ENCODE measurements around the gene PCNT.
"Not testable (repeated sequence)": the region's sequence is repeated elsewhere in the genome, so short reads cannot be mapped to it uniquely, and the experiment has no call there.

PCNT gene

DNA sequence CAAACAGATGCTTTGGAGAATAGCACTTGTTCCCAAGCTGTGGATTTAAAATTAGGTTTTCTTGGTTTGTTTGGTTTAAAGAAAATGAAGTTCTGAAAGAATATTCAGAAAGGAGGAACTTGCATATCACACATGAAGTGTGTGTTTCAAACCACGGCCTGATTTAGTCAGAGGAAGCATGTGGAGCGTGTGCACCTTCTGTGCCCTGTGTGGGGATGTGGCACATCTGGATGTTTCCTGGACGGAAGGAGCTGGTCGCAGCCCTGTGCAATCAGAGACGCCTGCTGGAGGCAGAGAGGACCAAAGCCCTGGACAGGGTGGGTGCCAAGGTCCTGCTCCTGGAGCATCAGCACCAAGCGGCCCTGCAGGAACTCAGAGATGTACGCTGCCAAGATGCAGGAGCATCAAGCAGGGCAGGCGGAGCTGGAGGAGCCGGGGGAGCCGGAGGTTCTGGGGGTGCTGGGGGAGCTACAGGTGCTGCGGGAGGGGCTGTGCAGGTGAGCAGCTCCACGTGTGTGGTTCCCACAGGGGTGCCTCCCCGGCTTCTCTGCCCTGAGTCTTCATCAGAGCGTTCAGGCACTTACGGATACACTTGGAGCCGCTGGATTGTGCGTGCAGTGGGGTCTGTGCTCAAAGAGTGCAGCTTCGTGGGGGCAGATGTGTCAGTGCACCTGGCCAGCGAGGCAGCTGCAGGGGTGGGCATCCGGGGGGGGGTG is 45.7 kb downstream of the PCNT start:
- intact Hi-C loops (cut with DNase I) = no loop called here

DNA sequence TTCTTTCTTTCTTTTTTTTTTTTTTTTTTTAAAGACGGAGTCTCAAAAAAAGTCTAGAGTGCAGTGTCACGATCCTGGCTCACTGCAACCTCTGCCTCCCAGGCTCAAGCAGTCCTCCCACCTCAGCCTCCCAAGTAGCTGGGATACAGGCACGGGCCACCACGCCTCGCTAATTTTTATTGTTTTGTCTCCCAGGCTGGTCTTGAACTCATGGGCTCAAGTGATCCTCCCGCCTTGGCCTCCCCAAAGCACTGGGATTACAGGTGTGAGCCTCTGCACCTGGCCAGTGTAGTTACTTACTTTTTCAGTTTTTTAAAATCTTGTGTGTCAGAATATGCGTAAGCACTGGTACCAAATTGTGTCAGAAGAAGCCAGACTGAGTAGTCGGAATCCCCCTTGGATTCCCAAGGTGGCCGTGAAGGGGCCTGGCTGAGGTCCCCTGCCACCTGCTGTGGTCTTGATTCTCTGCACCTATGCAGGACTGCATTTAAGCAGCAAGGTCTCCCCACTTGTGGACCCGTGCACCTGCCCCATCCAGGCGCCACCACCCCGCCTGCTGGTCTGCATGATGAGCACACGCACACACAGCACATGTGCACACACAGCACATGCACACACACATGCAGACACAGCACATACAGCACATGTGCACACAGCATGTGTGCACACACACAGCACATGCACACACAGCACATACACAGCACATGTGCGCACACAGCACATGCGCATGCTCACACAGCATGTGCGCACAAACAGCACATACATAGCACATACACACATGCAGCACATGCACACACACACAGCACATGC is 47.5 kb downstream of the PCNT start:
- DNase-seq = no peak
- intact Hi-C loops (cut with DNase I) = no loop called here

More for the DNA sequence above, 45.7 kb downstream of the PCNT start:
- DNase-seq = no peak

DNA sequence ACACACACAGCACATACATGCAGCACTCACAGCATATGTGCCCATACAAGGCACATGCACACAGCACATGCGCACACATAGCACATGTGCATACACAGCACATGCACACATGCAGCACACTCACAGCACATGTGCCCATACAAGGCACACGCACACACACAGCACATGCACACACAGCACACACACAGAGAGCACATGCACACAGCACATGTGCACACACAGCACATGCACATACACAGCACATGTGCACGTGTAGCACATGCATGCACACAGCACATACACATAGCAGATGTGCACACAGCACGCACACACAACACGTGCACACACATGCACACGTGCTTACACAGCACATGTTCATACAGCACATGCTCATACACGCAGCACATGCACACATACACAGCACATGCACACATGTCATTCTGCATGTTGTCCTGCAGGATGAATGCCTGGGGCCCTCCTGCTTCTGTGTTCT is 48.1 kb downstream of the PCNT start:
- DNase-seq = no peak
- intact Hi-C loops (cut with DNase I) = no loop called here

DNA sequence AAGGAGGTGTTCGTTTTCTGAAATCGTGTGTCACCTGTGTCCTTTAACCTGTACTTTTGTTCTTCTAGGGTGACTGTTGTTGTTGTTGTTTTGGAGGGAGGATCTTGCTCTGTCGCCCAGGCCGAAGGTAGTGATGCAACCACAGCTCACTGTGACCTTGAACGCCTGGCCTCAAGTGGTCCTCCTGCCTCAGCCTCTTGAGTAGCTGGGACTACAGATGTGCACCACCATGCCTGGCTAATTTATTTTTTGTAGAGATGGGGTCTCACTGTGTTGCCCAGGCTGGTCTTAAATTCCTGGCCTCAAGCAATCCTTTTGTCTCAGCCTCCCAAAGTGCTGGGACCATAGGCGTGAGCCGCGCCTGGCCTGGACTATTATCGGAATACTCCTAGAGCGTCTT is 49.0 kb downstream of the PCNT start:
- intact Hi-C loops (cut with DNase I); DNase-seq: not testable (repeated sequence)

DNA sequence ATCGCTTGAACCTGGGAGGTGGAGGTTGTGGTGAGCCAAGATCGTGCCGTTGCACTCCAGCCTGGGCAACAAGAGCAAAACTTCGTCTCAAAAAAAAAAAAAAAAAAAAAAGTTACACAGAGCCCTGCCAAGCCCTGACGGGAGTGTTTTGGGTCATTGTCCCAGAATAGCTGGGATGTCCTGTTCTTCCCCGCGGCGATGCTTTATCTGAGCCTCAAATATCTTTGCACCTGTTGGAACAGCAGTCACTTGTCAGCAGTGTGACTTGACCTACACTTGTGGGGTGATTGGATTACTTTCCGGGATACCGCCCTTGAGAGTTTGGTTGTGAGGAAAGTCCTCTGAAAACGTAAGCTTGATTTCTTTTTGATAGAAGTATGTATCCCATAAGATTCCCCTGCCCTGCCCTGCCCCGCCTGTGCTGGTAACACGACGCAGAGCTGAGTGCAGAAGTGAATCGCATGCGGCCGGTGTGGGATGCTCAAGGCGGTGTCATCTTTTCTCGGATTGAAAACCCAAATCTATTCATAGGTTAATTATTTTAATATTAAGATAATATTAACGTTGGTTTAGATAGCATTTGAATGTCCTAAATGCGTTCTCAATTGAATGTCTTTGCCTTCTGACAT is 50.9 kb downstream of the PCNT start:
- intact Hi-C loops (cut with DNase I) = no loop called here
- DNase-seq = peak in 3 of 42 donors; percentile 18 to 62 (median 21)

DNA sequence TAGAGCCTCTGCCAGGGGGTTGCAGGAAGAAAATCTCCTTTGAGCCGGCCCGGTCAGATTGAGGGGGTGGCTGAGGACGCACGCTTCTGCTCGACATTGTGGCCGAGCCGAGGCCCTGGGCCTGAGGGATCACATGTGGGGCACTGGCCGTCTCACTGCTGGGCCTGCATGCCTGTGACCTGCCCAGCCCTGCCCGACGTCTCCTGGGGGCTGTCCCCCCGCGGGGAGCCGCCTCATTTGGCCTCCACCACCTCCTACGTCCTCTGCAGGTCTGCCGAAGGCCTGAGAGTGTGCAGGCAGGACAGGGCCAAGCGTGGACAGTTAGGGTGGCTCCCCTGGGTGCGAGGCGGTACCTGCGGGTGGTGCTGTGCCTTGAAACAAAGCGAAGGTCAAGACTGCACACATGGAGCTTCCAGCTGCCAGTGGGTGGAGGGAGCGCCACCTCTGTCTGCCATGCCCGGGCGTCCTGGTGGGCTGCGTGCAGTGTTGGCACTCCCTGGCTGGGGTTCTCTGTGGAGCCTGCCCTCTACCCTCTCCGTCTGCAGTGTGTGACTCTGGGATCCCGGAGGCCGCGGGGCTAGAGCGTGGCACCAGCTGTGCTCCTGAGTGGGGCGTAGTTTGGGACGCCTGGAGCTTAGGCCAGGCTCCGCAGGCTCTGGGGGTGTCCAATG is 51.7 kb downstream of the PCNT start:
- intact Hi-C loops (cut with DNase I) = no loop called here

DNA sequence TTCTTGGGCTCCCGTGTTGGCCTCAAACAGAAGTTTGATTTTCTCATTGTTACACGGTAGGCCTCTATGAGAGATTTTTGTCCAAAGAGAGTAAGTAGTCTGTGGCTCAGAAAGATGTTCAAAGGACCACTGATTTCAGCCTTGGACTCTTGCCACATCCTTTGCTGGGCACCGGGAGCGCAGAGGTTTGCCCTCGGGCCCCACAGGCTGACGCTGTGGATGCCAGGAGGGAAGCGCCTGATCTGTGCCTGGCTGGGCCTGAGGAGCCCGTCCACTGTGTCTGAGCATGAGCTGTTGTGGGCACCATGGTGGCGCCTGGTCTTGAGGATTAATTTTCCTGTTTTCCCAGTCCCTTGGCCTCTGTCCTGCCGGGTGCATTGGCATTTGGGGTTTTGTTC is 52.3 kb downstream of the PCNT start:
- intact Hi-C loops (cut with DNase I) = no loop called here
- no peak for DNase-seq

More for the DNA sequence above, 51.7 kb downstream of the PCNT start:
- no peak for DNase-seq

DNA sequence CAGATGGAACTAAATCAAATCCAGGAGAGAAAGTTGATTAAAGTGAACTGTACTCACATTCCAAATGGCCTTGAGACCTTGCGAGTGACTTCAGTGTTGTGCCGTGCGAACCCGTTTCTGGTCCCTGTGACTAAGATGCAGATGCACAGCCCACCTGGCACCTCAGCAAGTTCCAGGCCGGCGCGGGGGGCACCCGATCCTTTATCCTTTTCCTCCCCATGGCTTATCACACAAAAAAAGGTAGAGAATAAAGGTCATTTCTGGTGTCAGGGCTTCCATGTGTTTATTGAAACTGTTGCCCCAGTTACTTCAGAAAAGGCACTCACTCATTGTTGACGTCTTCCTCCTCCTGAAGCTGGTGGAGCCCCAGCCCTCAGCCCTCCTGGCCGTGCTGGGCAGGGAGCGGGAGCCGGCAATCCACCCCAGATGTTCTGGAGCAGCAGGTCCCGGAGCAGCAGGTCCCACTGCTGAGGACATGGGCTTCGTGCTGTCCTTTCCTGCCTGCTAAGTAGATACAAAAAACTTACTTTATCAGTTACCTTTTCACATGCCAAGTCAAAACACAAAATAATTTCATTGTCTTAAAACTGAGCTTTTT is 53.0 kb downstream of the PCNT start:
- no peak for DNase-seq
- intact Hi-C loops (cut with DNase I) = no loop called here

DNA sequence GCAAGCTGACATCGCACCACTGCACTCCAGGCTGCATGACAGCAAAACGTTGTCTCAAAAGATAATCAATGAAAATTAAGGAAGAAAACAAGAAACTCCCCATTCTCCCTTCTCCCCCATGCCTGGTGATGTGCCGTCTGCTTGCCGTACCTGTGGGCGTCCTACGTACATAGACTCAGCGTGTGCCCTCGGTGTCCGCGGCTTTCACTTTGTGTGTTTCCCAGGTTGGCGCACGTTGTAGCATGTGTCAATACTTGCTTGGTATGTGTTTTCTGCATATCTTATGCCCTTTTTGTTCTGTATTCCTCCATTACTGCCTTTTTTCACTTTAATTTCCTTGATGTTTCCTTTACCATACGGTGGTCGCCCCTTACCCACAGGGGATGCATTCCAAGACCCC is 53.8 kb downstream of the PCNT start:
- no peak for DNase-seq
- intact Hi-C loops (cut with DNase I) = no loop called here

DNA sequence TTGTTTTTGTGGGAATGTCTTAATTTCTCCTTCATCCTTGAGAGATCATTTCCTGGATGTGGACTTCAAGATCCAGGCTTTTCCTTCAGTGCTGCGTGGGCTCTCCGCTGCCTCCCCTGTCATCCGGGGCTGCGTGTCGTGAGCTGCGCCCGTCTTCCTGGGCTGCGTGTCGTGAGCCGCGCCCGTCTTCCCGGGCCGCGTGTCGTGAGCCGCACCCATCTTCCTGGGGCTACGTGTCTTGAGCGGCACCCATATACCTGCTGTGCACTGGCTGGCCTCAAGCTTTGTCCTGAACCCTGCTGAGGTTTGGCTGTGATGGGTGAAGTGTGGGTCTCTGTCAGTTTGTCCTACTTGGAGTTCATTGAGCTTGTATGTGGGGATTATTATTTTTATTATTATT is 55.1 kb downstream of the PCNT start:
- intact Hi-C loops (cut with DNase I) = no loop called here
- no peak for DNase-seq

DNA sequence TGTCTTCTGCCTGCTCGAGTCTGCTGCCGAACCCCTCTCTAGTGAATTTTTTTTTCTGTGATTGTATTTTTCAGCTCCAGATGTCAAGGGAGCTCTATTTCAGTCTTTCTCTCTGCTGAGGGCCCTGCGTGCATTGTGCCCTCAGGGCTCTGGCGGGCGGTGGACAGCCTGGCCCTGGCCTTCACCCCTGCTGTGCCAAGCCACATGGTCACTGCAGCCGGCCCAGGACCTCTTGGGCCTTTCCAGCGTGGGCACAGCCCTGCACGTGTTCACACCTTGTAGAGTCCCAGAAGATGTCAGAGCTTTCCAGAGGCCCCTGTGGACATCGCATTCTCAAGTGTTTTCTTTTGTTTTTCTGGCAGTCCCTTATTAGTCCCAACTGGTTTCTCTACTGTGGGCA is 55.7 kb downstream of the PCNT start:
- intact Hi-C loops (cut with DNase I) = no loop called here
- no peak for DNase-seq

DNA sequence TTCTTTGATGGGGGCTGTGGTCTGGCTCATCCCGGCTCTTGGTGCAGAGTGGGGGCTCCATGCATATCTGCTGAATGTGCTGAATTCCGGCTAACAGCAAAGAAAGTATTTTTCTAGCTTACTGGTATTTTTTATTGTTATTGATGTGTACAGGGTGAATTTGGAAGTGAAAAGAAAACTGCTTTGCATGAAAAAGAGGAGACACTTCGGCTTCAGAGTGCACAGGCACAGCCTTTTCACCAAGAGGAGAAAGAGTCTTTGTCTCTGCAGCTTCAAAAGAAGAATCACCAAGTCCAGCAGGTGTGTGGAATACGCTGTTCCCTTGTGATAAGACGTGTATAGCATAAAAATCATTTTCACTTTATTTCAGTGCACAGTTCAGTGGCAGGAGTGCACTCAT is 57.6 kb downstream of the PCNT start:
- no peak for DNase-seq
- intact Hi-C loops (cut with DNase I) = no loop called here

DNA sequence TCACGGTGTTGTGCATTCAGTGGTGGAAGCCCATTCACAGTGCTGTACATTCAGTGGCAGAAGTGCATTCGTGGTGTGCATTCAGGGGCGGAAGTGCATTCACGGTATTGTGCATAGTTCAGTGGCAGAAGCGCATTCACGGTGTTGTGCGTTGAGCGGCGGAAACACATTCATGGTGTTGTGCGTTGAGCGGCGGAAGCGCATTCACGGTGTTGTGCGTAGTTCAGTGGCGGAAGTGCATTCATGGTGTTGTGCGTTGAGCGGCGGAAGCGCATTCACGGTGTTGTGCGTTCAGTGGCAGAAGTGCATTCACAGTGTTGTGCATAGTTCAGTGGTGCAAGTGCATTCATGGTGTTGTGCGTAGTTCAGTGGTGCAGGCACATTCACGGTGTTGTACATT is 60.6 kb downstream of the PCNT start:
- no peak for DNase-seq
- intact Hi-C loops (cut with DNase I) = no loop called here

DNA sequence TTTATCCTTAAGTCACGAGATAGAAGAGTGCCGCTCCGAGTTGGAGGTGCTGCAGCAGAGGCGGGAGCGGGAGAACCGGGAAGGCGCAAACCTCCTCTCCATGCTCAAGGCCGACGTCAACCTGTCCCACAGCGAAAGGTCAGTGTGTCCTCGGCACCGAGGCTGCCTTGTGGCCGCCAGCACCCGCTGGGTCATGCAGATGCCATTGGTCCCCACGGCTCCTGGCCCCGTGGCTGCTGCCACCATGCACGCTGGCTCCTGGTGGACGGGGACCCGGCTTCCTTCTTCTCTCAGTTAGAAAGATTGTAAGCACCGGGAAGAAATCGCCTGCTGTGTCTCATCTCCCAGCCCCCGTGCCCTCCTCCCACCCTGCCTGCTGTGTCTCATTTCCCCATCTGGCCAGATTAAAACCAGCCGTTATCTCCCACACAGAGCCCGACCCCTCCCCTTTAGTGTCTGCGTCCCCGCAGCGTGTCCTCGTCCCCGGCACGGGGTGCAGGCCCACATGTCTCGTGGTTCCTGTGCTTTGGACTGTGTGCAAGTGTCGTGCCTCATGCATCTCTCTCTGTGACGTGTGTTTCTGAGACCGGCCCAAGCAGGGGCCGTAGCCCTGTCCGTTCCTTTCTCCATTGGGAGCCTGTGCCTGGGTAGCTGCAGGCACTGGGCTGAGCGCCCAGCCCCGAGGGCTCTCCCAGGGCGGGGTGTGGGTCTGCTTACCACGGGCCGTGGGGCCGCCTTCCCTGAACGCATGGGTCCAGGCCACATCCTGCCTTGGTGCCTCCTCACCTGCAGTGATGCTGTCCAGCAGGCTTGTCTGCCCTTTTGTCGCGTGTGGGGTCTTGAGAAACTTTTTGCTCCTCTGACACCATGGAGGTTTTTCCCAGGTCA is 62.1 kb downstream of the PCNT start:
- intact Hi-C loops (cut with DNase I) = no loop called here
- DNase-seq = no peak

DNA sequence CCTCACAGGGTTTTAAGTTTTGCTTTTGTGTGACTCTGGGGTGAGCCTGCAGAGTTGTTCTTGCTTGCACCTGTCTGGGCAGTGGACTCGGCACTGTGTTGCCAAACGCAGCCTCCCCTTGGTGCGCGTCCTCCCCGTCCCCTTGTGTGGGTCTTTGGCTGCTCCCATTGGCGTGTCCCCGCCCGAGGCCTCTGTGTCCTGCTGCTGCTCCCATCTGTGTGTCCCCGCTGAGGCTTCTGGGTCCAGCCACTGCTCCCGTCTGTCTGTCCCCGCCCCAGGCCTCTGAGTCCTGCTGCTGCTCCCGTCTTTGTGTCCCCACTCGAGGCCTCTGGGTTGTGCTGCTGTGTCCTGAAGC is 62.8 kb downstream of the PCNT start:
- no peak for DNase-seq
- intact Hi-C loops (cut with DNase I) = no loop called here

DNA sequence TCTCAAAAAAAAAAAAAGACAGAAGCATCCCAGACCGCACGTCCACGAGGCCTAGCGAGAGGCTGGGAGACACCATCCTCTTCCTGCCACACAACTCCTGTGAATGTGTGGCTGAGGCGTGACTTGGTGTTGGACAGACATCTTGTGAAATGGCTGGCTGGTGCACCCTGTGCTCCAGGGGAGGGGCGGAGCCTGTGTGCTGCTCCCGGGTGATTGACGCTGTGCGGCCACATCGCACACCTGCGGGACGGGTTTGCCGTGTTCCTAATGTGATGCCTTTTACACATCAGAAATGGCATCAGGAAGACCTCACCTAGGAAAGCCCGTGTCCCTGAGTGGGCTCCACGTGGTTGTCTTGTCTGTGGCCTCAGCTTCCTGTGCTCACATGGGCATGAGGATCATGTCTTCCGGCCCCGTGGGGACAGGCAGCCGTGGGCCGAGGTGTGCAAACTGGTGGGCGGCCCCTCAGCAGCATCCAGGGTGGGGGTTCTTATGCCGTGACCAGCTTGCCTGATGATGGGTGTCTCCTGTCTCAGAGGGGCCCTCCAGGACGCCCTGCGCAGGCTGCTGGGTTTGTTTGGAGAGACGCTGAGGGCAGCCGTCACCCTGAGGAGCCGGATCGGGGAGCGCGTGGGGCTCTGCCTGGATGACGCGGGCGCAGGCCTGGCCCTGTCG is 64.4 kb downstream of the PCNT start:
- no peak for DNase-seq
- intact Hi-C loops (cut with DNase I) = no loop called here

DNA sequence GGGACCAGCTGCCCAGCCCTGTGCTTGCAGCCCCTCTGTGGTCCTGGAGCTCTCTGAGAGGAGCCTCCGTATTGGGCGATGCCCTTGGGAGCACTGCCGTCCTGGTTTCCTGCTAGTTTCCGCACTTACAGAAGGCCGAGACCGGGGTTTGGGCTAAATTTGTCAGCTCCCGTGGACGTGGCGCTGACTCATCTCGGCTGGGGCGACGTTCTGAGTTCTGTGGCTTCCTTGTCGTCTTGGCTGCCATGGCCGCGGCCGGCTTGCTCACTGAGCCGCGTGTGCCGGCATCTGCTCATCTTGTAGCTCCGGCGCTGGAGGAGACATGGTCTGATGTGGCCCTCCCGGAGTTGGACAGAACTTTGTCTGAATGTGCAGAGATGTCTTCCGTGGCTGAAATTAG is 64.9 kb downstream of the PCNT start:
- intact Hi-C loops (cut with DNase I) = no loop called here
- no peak for DNase-seq
